Glomerular visceral epithelial cell (primary cell): ENCODE data around the gene ZIK1.

Experiments used
- DNase-seq: peaks from one replicate; pipeline ENCODE4 v3.0.0-alpha.2; 2016; ENCODE audit errors: extremely low spot score

ZIK1 gene

GRCh38 chr19:57611113-57611512 lies 27.2 kb downstream of the ZIK1 start:
- no peak for DNase-seq

GRCh38 chr19:57613941-57614743 lies 30.2 kb downstream of the ZIK1 start, which contains the start of gene ZNF134:
ZNF134 (plus strand) TSS chr19:57614242; CDS start chr19:57619469, 5,227 bp downstream.
- DNase-seq, result peak; percentile 88

- DNase-seq, result no peak
Observed at GRCh38 chr19:57615346-57615745, 31.4 kb downstream of the ZIK1 start.

- no peak for DNase-seq
Observed at GRCh38 chr19:57620673-57621348, 36.9 kb downstream of the ZIK1 start.

GRCh38 chr19:57623091-57623490 lies 39.1 kb downstream of the ZIK1 start:
- no peak for DNase-seq

GRCh38 chr19:57632987-57633831 lies 49.3 kb downstream of the ZIK1 start, which contains the start of gene ZNF211:
ZNF211 (plus strand) TSS chr19:57633168; CDS start chr19:57633347, 179 bp downstream.
- DNase-seq, result peak; percentile 93

GRCh38 chr19:57633832-57634131 lies 49.8 kb downstream of the ZIK1 start:
- DNase-seq, result no peak

GRCh38 chr19:57637379-57637778 lies 53.4 kb downstream of the ZIK1 start:
- no peak for DNase-seq

- DNase-seq, result no peak
Observed at GRCh38 chr19:57641715-57642234, 57.8 kb downstream of the ZIK1 start.

- DNase-seq, result no peak
Observed at GRCh38 chr19:57642396-57643046, 58.6 kb downstream of the ZIK1 start.
